Osteocyte (in vitro differentiated cells): ENCODE measurements around the gene TIPRL. TPM values are rescaled to one million over a fixed set of nuclear protein-coding genes. Genes with fewer than 3 reads are reported as not detected.

Experiments used
- DNase-seq: peaks from one replicate; pipeline ENCODE4 v3.0.0; 2021; ENCODE audit warnings: mixed read lengths; ENCODE audit not compliant: unreplicated experiment; ENCODE audit errors: extremely low spot score
- H3K27ac Mint-ChIP-seq: one replicate; pipeline ENCODE4 v1.8.0; 2021; ENCODE audit warnings: mild to moderate bottlenecking, mixed read lengths; ENCODE audit not compliant: unreplicated experiment
- H3K27me3 Mint-ChIP-seq: one replicate; pipeline ENCODE4 v1.8.0; 2021; ENCODE audit warnings: mixed read lengths; ENCODE audit not compliant: unreplicated experiment
- H3K36me3 Mint-ChIP-seq: one replicate; pipeline ENCODE4 v1.8.0; 2021; ENCODE audit warnings: mixed read lengths; ENCODE audit not compliant: unreplicated experiment
- H3K4me1 Mint-ChIP-seq: one replicate; pipeline ENCODE4 v1.8.0; 2021; ENCODE audit warnings: mixed read lengths; ENCODE audit not compliant: unreplicated experiment
- H3K4me3 Mint-ChIP-seq: one replicate; pipeline ENCODE4 v1.8.0; 2021; ENCODE audit warnings: mild to moderate bottlenecking, moderate library complexity, mixed read lengths; ENCODE audit not compliant: unreplicated experiment
- H3K9me3 Mint-ChIP-seq: one replicate; pipeline ENCODE4 v1.8.0; 2021; ENCODE audit warnings: mixed read lengths; ENCODE audit not compliant: unreplicated experiment
- total RNA-seq: library from RNA; stranded (reverse); gene quantifications from 2 replicates; pipeline ENCODE4 v1.2.1, GENCODE V29; 2021
- TF ChIP-seq, protein P1 (sequence below): fragments of 200-600 bp; sonication (generic); IDR thresholded peaks from 2 replicates; pipeline ENCODE4 v1.5.0; 2021; ENCODE audit warnings: antibody characterized with exemption, mild to moderate bottlenecking, moderate library complexity

Gene TIPRL
- total RNA-seq, 1 donor from 2014 or later, result 41.8 TPM

DNA sequence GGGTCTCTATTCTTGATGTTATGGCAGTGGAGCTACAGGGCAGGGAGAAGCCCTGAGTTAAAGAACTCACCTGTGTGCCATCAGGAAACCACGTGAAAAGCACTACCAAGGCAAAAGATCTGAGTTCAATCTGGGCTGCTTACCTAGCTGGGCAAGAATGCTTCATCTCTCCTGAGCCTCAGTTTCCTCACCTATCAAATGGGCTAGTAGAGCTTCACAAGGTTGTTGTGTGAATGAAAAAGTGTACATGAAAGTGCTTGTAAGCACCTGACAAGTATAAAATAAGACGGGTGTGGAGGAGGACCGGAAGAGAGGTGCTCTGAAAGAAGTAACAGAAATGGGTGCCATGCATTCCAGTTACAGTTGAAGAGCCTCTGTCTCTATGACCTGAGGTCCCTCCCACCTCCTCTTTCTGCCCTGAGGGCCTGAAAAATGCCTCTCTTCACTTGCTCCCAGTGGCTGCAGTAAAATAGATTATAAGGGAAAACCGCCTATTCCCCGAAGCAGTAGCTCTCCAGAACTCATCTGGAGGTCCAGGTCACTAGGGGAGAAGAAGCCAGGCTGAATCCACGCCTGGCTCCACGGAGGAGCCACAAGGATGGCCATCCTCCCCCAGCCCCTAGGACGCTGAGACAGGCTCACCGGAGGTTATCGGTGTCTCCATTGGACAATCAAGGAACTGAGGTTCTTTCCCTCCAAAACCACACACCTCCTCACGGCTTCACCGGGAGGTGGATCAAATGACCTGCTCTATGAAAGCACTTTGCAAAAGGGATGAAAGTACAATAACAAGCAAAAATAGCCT is 43.4 kb upstream of the TIPRL start:
- Mint-ChIP-seq H3K36me3 (peaks cover 4% of the 10 kb centered on the region), H3K9me3 (no peaks in the 10 kb centered on the region), H3K27me3 (no peaks in the 10 kb centered on the region), H3K4me3 (peak overlapping the region; percentile 80), H3K27ac (peak overlapping the region; percentile 69), H3K4me1 (peaks cover 41% of the 10 kb centered on the region)
- TF ChIP-seq, protein P1, sequence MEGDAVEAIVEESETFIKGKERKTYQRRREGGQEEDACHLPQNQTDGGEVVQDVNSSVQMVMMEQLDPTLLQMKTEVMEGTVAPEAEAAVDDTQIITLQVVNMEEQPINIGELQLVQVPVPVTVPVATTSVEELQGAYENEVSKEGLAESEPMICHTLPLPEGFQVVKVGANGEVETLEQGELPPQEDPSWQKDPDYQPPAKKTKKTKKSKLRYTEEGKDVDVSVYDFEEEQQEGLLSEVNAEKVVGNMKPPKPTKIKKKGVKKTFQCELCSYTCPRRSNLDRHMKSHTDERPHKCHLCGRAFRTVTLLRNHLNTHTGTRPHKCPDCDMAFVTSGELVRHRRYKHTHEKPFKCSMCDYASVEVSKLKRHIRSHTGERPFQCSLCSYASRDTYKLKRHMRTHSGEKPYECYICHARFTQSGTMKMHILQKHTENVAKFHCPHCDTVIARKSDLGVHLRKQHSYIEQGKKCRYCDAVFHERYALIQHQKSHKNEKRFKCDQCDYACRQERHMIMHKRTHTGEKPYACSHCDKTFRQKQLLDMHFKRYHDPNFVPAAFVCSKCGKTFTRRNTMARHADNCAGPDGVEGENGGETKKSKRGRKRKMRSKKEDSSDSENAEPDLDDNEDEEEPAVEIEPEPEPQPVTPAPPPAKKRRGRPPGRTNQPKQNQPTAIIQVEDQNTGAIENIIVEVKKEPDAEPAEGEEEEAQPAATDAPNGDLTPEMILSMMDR, result no peak
- DNase-seq, result no peak

DNA sequence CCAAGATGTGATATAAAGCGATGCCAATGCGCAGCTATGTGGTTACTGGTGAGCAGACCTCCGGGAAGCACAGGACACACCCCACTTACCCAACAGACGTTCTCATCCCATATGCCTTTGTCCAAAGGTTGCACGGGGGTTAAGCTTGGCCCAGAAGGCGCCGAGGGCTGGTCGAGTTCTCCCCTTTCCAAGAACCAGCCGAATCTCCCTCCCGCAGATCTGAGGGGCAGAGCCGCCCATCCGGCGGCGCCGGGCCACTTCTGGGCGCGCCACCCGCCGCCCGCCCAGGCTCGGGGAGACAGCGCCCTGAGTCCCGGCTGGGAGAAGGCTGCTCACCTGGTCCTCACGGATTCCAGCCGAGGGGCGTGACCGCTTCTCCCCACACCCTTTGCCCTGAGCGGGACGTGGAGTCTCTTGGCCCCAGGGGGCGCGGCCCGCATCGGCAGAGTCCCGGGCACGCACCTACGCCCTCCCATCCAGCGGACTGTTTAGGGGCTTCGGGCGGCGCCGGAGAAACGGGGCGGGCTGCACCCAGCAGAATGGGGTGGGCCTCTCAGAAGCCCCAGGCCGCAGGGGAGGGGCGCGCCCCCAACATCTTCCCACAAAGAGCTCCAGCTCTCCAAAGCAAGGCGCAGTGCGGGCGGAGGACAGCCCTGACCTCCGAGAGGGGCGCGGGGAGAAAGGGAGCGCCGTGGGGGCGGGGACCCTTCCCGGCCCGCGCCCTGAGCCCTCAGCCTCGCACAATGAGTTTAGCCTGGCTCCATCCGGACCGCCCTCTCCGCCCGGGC is 42.6 kb upstream of the TIPRL start:
- TF ChIP-seq, protein P1, result no peak
- Mint-ChIP-seq H3K9me3 (no peaks in the 10 kb centered on the region), H3K27me3 (no peaks in the 10 kb centered on the region), H3K4me3 (peak overlapping the region; percentile 80), H3K27ac (peak overlapping the region; percentile 69), H3K36me3 (peaks cover 3% of the 10 kb centered on the region), H3K4me1 (peaks cover 41% of the 10 kb centered on the region)
- no peak for DNase-seq

DNA sequence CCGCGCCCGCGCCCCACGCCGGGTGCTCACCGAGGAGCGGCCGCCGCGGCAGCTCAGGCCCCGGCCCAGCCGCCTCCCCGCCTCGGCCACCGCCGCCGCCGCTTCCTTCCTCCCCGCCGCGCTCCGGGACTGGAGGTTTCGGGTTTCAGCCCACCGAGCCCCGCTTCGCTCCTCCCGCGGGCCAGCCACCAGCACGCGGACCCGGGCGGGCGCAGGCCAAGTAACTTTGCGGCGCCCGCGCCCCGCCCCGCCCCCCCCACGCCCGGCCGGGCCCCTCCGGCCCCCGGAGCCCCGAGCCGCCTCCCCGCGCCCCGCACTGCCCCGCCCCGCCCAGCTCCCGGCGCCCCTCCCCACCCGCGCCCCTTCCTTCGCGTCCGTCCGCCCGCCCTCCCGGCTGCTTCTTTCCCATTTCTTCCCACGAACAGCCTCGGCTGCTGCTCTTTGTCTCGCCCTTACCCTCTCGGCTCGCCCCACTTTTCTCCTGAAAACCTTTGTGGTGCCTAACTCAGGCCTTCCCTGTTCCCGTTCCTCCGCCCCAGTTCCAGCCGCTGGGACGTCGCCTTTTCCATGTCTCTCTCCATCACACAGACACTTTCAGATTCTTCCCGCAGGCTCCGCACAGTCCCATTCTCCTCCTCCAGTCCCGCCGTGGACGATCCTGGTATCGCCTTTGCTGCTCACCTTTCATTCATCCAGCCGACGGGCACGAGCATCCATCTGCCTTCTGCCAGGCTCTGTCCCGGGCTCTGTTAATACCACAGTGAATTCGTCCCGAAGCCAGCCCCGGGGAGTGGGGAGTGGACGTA is 41.9 kb upstream of the TIPRL start, which contains the start of gene GPR161:
TSS of gene GPR161 (minus strand) at position 222 of the 806 bp plus-strand sequence. CDS start 32,080 bp downstream, outside the sequence.
- Mint-ChIP-seq H3K4me1 (peaks cover 41% of the 10 kb centered on the region), H3K36me3 (no peaks in the 10 kb centered on the region)

DNA sequence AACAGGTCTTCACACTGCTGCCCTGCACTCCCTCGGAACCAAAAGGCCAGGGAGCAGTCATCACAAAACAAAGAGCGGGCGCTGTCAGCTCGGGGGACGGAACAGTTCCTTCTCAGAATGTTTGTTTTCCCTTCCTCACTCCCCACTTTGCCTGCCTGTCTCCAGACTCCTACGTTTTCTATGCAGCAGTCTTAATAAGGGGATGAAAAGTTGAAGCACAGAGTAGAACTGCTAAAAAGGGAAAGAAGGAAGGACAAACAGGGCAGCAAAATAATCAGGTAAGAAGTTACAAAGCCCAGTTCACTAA is 41.3 kb upstream of the TIPRL start:
- Mint-ChIP-seq H3K4me1 (peaks cover 41% of the 10 kb centered on the region), H3K27ac (peak overlapping the region; percentile 96), H3K36me3 (no peaks in the 10 kb centered on the region), H3K4me3 (peak overlapping the region; percentile 95), H3K9me3 (no peaks in the 10 kb centered on the region), H3K27me3 (no peaks in the 10 kb centered on the region)
- TF ChIP-seq, protein P1, result no peak
- DNase-seq, result no peak

More for the DNA sequence above, 41.9 kb upstream of the TIPRL start, which contains the start of gene GPR161:
- Mint-ChIP-seq H3K27me3 (no peaks in the 10 kb centered on the region), H3K27ac (peak within 1 kb of the TSS; percentile 96), H3K4me3 (peak within 1 kb of the TSS; percentile 95), H3K9me3 (no peaks in the 10 kb centered on the region)
- TF ChIP-seq, protein P1, result no peak
- DNase-seq, result peak; percentile 89
